Neural crest cell (in vitro differentiated cells): ENCODE measurements around the gene URB2. TPM values are rescaled to one million over a fixed set of nuclear protein-coding genes. Genes with fewer than 3 reads are reported as not detected.
A peak's percentile ranks its signal among the peaks of the same experiment; 100 is the strongest.

Source experiments
- DNase-seq: peaks from one replicate; pipeline ENCODE4 v3.0.0; 2021; ENCODE audit warnings: low read depth, mixed read lengths, low spot score
- H3K27ac Mint-ChIP-seq: one replicate; pipeline ENCODE4 v1.8.0; 2021; ENCODE audit warnings: mild to moderate bottlenecking, mixed read lengths; ENCODE audit not compliant: unreplicated experiment
- H3K27me3 Mint-ChIP-seq: 2 replicates; pipeline ENCODE4 v1.8.0; 2021; ENCODE audit warnings: low read depth, mild to moderate bottlenecking, mixed read lengths
- H3K36me3 Mint-ChIP-seq: 2 replicates; pipeline ENCODE4 v1.8.0; 2021; ENCODE audit warnings: low read depth, mild to moderate bottlenecking, mixed read lengths
- H3K4me1 Mint-ChIP-seq: 2 replicates; pipeline ENCODE4 v1.8.0; 2021; ENCODE audit warnings: mixed read lengths
- H3K4me3 Mint-ChIP-seq: one replicate; pipeline ENCODE4 v1.8.0; 2021; ENCODE audit warnings: mild to moderate bottlenecking, mixed read lengths
- H3K9me3 Mint-ChIP-seq: 2 replicates; pipeline ENCODE4 v1.8.0; 2021; ENCODE audit warnings: mixed read lengths
- long read RNA-seq: library from polyadenylated mRNA; unstranded; transcript quantifications from one replicate; pipeline ENCODE4 v2.0.0, GENCODE V29; 2020
- total RNA-seq: library from RNA; stranded (reverse); gene quantifications from 2 replicates; pipeline ENCODE4 v1.2.1, GENCODE V29; 2021
- TF ChIP-seq, protein P1 (sequence below): fragments of 200-600 bp; sonication (generic); conservative IDR thresholded peaks from 2 replicates; pipeline ENCODE4 v1.5.0; 2021; ENCODE audit warnings: antibody characterized with exemption, mild to moderate bottlenecking

Gene URB2
- total RNA-seq: 25.9 and 27.1 TPM in 2 replicates
- long read RNA-seq, partial matches to known transcripts: 13 of 17 reads
- long read RNA-seq, other reads (novel, unspliced or antisense): 4 of 17 reads

DNA sequence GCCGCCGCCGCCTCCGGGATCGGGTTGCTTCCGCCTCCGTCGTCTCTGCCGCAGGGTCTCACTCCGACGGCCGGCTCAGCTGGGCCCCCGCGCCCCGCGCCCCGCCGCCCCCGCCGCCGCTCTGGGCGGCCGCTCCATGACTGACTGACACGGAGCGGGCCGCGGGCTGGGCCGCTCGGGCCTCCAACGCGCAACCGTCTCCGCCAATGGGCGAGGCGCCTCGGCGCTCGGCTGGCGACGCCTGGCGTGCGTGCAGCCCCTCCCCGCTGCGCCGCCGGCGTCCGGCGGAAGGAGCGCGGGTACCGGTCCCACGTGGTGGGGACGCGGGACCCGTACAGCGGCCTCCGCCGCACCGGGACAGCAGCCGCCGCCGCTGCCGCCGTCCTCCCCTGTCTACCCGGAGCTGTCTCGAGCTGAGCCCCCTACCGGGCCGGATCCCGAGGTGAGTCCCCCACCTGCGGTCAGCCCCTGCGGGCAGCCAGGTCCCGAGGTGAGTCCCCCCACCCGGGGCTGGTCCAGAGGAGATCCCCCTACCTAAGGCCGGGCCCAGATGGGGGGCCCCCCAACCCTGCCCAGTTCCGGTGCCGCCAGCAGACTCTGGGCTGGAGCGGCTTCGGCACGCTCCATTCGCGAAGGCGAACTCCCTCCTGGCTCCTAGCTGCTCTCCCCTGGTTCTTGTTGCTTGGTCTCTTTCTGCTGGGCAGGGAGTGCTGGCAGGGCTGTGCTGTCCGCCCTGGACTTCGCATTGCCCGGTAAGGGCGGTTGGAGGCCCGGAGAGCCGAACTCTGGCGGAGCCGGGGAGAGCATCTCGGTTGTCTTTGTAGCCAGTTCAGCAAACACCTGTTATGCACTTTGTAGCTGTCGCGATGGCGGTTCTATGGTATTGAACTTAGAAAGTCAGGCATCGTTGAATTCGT is at the start of gene URB2, which contains the start of gene TAF5L:
URB2 (plus strand) TSS at position 333 of the 917 bp plus-strand sequence. CDS start 1,387 bp downstream, outside the sequence.
TAF5L (minus strand) TSS at position 208 of the 917 bp plus-strand sequence. CDS start 11,640 bp downstream, outside the sequence.
- peak within 1 kb of the TSS; percentile 64 for H3K27ac Mint-ChIP-seq
- DNase-seq: peak; percentile 75
- H3K4me1 Mint-ChIP-seq: peaks cover 36% of the 10 kb centered on the region
- no peaks in the 10 kb centered on the region for H3K36me3 Mint-ChIP-seq
- no peaks in the 10 kb centered on the region for H3K27me3 Mint-ChIP-seq
- TF ChIP-seq, protein P1, sequence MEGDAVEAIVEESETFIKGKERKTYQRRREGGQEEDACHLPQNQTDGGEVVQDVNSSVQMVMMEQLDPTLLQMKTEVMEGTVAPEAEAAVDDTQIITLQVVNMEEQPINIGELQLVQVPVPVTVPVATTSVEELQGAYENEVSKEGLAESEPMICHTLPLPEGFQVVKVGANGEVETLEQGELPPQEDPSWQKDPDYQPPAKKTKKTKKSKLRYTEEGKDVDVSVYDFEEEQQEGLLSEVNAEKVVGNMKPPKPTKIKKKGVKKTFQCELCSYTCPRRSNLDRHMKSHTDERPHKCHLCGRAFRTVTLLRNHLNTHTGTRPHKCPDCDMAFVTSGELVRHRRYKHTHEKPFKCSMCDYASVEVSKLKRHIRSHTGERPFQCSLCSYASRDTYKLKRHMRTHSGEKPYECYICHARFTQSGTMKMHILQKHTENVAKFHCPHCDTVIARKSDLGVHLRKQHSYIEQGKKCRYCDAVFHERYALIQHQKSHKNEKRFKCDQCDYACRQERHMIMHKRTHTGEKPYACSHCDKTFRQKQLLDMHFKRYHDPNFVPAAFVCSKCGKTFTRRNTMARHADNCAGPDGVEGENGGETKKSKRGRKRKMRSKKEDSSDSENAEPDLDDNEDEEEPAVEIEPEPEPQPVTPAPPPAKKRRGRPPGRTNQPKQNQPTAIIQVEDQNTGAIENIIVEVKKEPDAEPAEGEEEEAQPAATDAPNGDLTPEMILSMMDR: peak; percentile 20
- H3K4me3 Mint-ChIP-seq: peak within 1 kb of the TSS; percentile 97
- no peaks in the 10 kb centered on the region for H3K9me3 Mint-ChIP-seq

DNA sequence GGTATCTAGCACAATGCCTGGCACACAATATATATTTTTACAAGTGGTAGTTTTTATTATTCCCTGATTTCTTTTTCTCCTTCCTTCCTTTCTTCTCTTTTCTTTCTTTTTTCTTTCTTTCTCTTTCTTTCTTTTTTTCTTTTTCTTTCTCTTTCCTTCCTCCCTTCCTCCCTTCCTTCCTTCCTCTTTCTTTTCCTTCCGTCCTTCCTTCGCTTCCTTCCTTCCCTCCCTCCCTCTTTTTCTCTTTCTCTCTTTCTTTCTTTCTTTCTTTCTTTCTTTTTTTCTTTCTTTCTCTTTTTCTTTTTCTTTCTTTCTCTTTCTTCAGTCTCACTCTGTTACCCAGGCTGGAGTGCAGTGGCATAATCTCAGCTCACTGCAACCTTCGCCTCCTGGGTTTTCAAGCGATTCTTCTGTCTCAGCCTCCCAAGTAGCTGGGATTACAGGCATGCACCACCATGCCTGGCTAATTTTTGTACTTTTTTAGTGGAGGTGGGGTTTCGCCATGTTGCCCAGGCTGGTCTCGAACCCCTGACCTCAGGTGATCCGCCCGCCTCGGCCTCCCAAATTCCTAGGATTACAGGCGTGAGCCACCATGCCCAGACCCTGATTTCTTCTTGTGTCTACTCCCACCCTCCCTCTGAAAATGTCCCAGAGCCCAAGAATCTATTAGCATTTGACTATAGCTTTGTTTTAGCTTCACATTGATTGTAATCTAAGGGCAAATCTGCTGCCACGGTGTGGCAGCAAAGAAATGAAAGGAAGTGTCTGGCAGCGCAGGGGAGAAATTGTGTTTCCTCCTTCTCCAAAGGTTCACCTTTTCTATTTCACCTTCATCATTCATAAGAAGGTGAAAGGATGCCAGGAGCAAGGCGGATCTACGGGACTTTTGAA is 47.6 kb upstream of the URB2 start:
- Mint-ChIP-seq H3K27ac (peak overlapping the region; percentile 91), H3K36me3 (no peaks in the 10 kb centered on the region), H3K4me1 (peaks cover 18% of the 10 kb centered on the region), H3K27me3 (no peaks in the 10 kb centered on the region), H3K4me3 (no peak overlapping the region), H3K9me3 (no peaks in the 10 kb centered on the region)
- TF ChIP-seq, protein P1: no peak
- DNase-seq: no peak

DNA sequence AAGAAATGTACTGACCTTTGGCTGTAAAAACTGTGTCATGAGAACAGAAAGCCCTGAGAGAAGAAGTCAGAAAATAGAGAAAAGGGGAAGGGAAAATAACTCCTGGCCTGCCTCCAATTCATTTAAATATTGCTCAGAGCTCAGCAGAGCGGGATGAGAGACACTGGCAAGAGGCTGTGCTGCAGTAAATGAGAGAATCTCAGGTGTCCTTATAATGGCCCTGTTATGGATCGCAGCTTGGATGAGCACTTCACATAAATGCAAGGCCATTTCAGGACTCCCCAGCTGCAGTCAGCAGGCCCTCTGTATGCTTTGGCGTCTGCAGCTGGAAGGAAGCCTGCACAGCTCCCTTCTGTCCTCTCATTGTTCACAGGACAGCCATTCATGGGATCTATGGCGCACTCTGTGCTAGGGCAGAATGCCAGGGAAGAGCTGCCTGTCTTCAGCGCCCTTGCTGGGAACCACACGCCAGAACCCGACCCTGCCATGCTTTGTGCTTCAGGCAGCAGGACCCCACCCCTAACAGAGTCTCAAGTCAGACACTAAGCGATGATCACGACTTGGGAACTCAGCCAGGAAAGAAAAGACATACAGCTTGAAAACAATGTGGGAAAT is 46.9 kb upstream of the URB2 start:
- Mint-ChIP-seq H3K27ac (peak overlapping the region; percentile 91), H3K9me3 (no peaks in the 10 kb centered on the region)

DNA sequence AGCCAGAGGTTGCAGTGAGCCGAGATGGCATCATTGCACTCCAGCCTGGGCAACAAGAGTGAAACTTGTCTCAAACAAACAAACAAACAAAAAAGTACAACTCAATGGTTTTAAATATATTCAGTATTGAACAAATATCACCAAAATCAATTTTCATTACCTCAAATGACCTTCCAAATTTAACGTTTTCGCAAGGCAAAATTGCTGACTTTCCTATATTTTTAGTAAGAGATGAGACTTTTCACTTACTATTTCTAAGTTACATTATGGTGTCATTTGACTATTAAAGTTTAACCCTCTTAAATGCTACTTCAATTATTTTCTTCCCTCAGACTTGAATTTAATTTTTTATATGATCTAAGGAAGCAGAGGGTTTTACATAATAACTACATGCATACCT is 44.6 kb upstream of the URB2 start:
- no peak for DNase-seq
- Mint-ChIP-seq H3K36me3 (no peaks in the 10 kb centered on the region), H3K9me3 (no peaks in the 10 kb centered on the region), H3K4me1 (peaks cover 18% of the 10 kb centered on the region), H3K4me3 (no peak overlapping the region), H3K27me3 (no peaks in the 10 kb centered on the region), H3K27ac (no peak overlapping the region)
- TF ChIP-seq, protein P1: no peak

More for the DNA sequence above, 46.9 kb upstream of the URB2 start:
- H3K4me1 Mint-ChIP-seq: peaks cover 18% of the 10 kb centered on the region
- peak; percentile 21 for DNase-seq
- no peaks in the 10 kb centered on the region for H3K27me3 Mint-ChIP-seq
- TF ChIP-seq, protein P1: no peak
- no peak overlapping the region for H3K4me3 Mint-ChIP-seq
- no peaks in the 10 kb centered on the region for H3K36me3 Mint-ChIP-seq
